Spleen (tissue), 11 donors: ENCODE measurements around the gene CAMKK1. TPM values are rescaled to one million over a fixed set of nuclear protein-coding genes. Genes with fewer than 3 reads are reported as not detected.

ENCODE experiments used
- DNase-seq: peaks from one replicate; pipeline ENCODE4 v3.0.0-alpha.2; 2020
- H3K27ac ChIP-seq, 8 donors: fragments of 200-600 bp; sonication (generic) in 7 of 8; 1 replicate in 4 of 8; 2 replicates in 4 of 8; pipeline versions ENCODE4 v1.5.0 to v1.8.0; 2016 to 2021; ENCODE audit warnings: inconsistent platforms in 4 of 8, mild to moderate bottlenecking in 4 of 8, moderate library complexity in 1 of 8
- H3K27me3 ChIP-seq, 7 donors: fragments of 200-600 bp; sonication (generic) in 6 of 7; replicated peaks in 1 of 7; 1 replicate in 4 of 7; 2 replicates in 3 of 7; pipeline versions ENCODE4 v1.5.0 to v1.8.0; 2016 to 2021; ENCODE audit warnings: inconsistent platforms in 3 of 7, mild to moderate bottlenecking in 1 of 7
- H3K36me3 ChIP-seq, 6 donors: fragments of 200-600 bp; sonication (generic) in 5 of 6; 1 replicate in 4 of 6; 2 replicates in 2 of 6; pipeline versions ENCODE4 v1.5.0 to v1.8.0; 2016 to 2021; ENCODE audit warnings: inconsistent platforms in 2 of 6
- H3K4me1 ChIP-seq, 6 donors: fragments of 200-600 bp; sonication (generic) in 5 of 6; 1 replicate in 3 of 6; 2 replicates in 3 of 6; pipeline versions ENCODE4 v1.5.0 to v1.8.0; 2016 to 2021; ENCODE audit warnings: inconsistent platforms in 3 of 6
- H3K4me3 ChIP-seq, 8 donors: fragments of 200-600 bp; sonication (generic) in 7 of 8; 1 replicate in 4 of 8; 2 replicates in 4 of 8; pipeline versions ENCODE4 v1.5.0 to v1.8.0; 2016 to 2021; ENCODE audit warnings: inconsistent platforms in 4 of 8, mild to moderate bottlenecking in 4 of 8, moderate library complexity in 2 of 8
- H3K9me3 ChIP-seq, 8 donors: fragments of 200-600 bp; sonication (generic) in 7 of 8; 1 replicate in 4 of 8; 2 replicates in 4 of 8; pipeline versions ENCODE4 v1.5.0 to v1.8.0; 2016 to 2021; ENCODE audit warnings: inconsistent platforms in 4 of 8
- CTCF ChIP-seq, 11 experiments: fragments of 200-600 bp in 7 of 11; fragments of 450-650 bp in 4 of 11; sonication (generic) in 4 of 11; IDR thresholded peaks in 8 of 11; conservative IDR thresholded peaks in 3 of 11; 1 replicate in 7 of 11; 2 replicates in 4 of 11; pipeline versions ENCODE4 v1.4.0 to v1.8.0; 2016 to 2021; ENCODE audit warnings: antibody characterized with exemption in 11 of 11, inconsistent platforms in 4 of 11, mild to moderate bottlenecking in 1 of 11
- POLR2A ChIP-seq, 3 donors: fragments of 450-650 bp; IDR thresholded peaks; one replicate each; pipeline ENCODE4 v1.5.1; 2017; ENCODE audit warnings: antibody characterized with exemption in 3 of 3, mild to moderate bottlenecking in 1 of 3
- POLR2AphosphoS5 ChIP-seq, 3 donors: sonication (generic); formaldehyde crosslinking; IDR thresholded peaks; one replicate each; pipeline ENCODE4 v1.5.1; 2017; ENCODE audit warnings: antibody characterized with exemption in 3 of 3
- whole genome bisulfite sequencing, 5 donors: extraction: QIAGEN DNeasy Blood & Tissue Kit in 3 of 5; methylation state at CpG; one replicate each; pipeline versions ENCODE4 v1.1.5 to v1.1.7; 2013 to 2018; 5-methylcytosine and 5-hydroxymethylcytosine counted together
- intact Hi-C: fragments of 100-400 bp; cut with DNase I; formaldehyde crosslinking; loops from one replicate; pipeline ENCODE4 v1.15.0; 2023; ENCODE audit warnings: low total_unique reads
- polyA plus RNA-seq, 3 donors: library from polyadenylated mRNA; stranded (reverse); fragments of 200-250 nt; gene quantifications; one replicate each; pipeline ENCODE4 v1.2.1, GENCODE V29; 2013
- total RNA-seq, 7 donors: library from RNA; depleted of rRNA in 3 of 7; stranded (reverse); fragments of >200 nt in 3 of 7; fragmentation: NEBNext Ultra II Directional in 4 of 7; extraction: Animal tissue kit (Norgen Biotek cat#: 25700) in 4 of 7; gene quantifications; one replicate each; pipeline versions ENCODE4 v1.1.0 to v1.2.1, GENCODE V29; 2016 to 2021
- donor health status: healthy with polysubstance abuse.
- donor health status: DM: no; HTN: no; CAD: no; lungs with moderate emphysema.
- donor health status: DM: no; HTN: no; CAD: no.
- donor health status: Bipolar disorder and iron deficiency.
- donor health status: healthy.
- donor health status: DM: no; HTN: no; CAD: no.
- donor health status: DM: yes; HTN: yes; CAD: no.

CAMKK1 gene
- total and polyA plus RNA-seq, 10 donors = 5.2 to 13.0 (median 9.0) TPM

GRCh38 chr17:3900646-3901045 is 7.8 kb upstream of the CAMKK1 start:
- no peak for TF ChIP-seq POLR2AphosphoS5 (IDR thresholded peaks at IDR 0.05)
- TF ChIP-seq CTCF (IDR thresholded peaks at IDR 0.05 in 8 of 11, conservative IDR thresholded peaks at IDR 0.05 in 3 of 11) = no peak
- no peak for TF ChIP-seq POLR2A (IDR thresholded peaks at IDR 0.05)
- peaks cover 0 to 31% (median 10%) of the 10 kb centered on the region in 6 donors for H3K4me1 ChIP-seq
- H3K9me3 ChIP-seq = no peaks in the 10 kb centered on the region
- peaks cover 0 to 89% (median 0%) of the 10 kb centered on the region in 6 donors for H3K36me3 ChIP-seq
- H3K27me3 ChIP-seq = no peaks in the 10 kb centered on the region
- no peak for DNase-seq
- no peak overlapping the region for H3K4me3 ChIP-seq
- intact Hi-C loops = no loop called here
- H3K27ac ChIP-seq = no peak overlapping the region
- whole genome bisulfite sequencing, 5 donors = 86 to 95% (median 88%) methylated on average over 6 of the region's 6 CpGs

GRCh38 chr17:3897731-3898130 is 4.9 kb upstream of the CAMKK1 start:
- H3K9me3 ChIP-seq = no peaks in the 10 kb centered on the region
- H3K27me3 ChIP-seq = no peaks in the 10 kb centered on the region
- peaks cover 19 to 34% (median 29%) of the 10 kb centered on the region in 6 donors for H3K4me1 ChIP-seq
- peaks cover 0 to 63% (median 0%) of the 10 kb centered on the region in 6 donors for H3K36me3 ChIP-seq
- intact Hi-C loops = no loop called here
- TF ChIP-seq CTCF (IDR thresholded peaks at IDR 0.05 in 8 of 11, conservative IDR thresholded peaks at IDR 0.05 in 3 of 11) (no peak), POLR2A (IDR thresholded peaks at IDR 0.05) (no peak), POLR2AphosphoS5 (IDR thresholded peaks at IDR 0.05) (no peak)
- H3K4me3 ChIP-seq = no peak overlapping the region
- no peak for DNase-seq
- WGBS, 5 donors = 86 to 94% (median 92%) methylated on average over 2 to 12 of the region's 12 CpGs
- H3K27ac ChIP-seq = no peak overlapping the region

- no peak for TF ChIP-seq POLR2AphosphoS5 (IDR thresholded peaks at IDR 0.05)
- TF ChIP-seq POLR2A (IDR thresholded peaks at IDR 0.05) = no peak
- no peak for TF ChIP-seq CTCF (IDR thresholded peaks at IDR 0.05 in 8 of 11, conservative IDR thresholded peaks at IDR 0.05 in 3 of 11)
- no peak overlapping the region for H3K4me3 ChIP-seq
- H3K4me1 ChIP-seq = peaks cover 20 to 42% (median 36%) of the 10 kb centered on the region in 6 donors
- WGBS, 5 donors = 84 to 87% (median 85%) methylated on average over 6 of the region's 6 CpGs
- no peaks in the 10 kb centered on the region for H3K27me3 ChIP-seq
- H3K27ac ChIP-seq = no peak overlapping the region
- DNase-seq = no peak
- no peaks in the 10 kb centered on the region for H3K9me3 ChIP-seq
- intact Hi-C loops = no loop called here
- peaks cover 0 to 56% (median 0%) of the 10 kb centered on the region in 6 donors for H3K36me3 ChIP-seq
These were observed 4.0 kb upstream of the CAMKK1 start for GRCh38 chr17:3896968-3897235.

- H3K4me3 ChIP-seq = no peak overlapping the region
- H3K27ac ChIP-seq = peak overlapping the region in 2 of 8 donors; percentile 8 to 95
- DNase-seq = no peak
- H3K9me3 ChIP-seq = no peaks in the 10 kb centered on the region
- H3K27me3 ChIP-seq = no peaks in the 10 kb centered on the region
- WGBS, 5 donors = 60 to 79% (median 68%) methylated on average over 4 to 15 of the region's 15 CpGs
- H3K36me3 ChIP-seq = peaks cover 0 to 50% (median 0%) of the 10 kb centered on the region in 6 donors
- intact Hi-C loops = no loop called here
- peaks cover 22 to 48% (median 42%) of the 10 kb centered on the region in 6 donors for H3K4me1 ChIP-seq
- no peak for TF ChIP-seq POLR2A (IDR thresholded peaks at IDR 0.05)
- TF ChIP-seq POLR2AphosphoS5 (IDR thresholded peaks at IDR 0.05) = no peak
- no peak for TF ChIP-seq CTCF (IDR thresholded peaks at IDR 0.05 in 8 of 11, conservative IDR thresholded peaks at IDR 0.05 in 3 of 11)
These were observed 3.5 kb upstream of the CAMKK1 start for GRCh38 chr17:3896108-3896967.
